ENCODE measurements around the gene NBAS. TPM values are rescaled to one million over a fixed set of nuclear protein-coding genes. Genes with fewer than 3 reads are reported as not detected.

Gene NBAS
- polyA plus RNA-seq, 1 donor (not counting 4 experiments of a cell fraction or from before 2014, with no cell fraction given), result 27.9 TPM

GRCh38 chr2:15275346-15275745 lies 285.8 kb downstream of the NBAS start:
- dilution Hi-C loops (cut with MboI; ENCODE audit: extremely low pct_ligation_motif_present, low sequenced_read_pairs), result no loop called here
- Histone ChIP-seq H4K20me1 (ENCODE audit: control insufficient read depth, extremely low read depth, insufficient read depth, low read length) (no peaks in the 10 kb centered on the region), H3K4me3 (ENCODE audit: control insufficient read depth in 2 of 3, extremely low read depth in 1 of 3, insufficient read depth in 2 of 3, low read depth in 1 of 3, low read length in 3 of 3) (no peak overlapping the region), H3K36me3 (ENCODE audit: control insufficient read depth in 2 of 2, extremely low read depth in 1 of 2, insufficient read depth in 2 of 2, low read length in 2 of 2) (no peaks in the 10 kb centered on the region), H3K4me1 (ENCODE audit: control insufficient read depth, extremely low read depth, insufficient read depth, low read length) (no peaks in the 10 kb centered on the region), H2AFZ (ENCODE audit: control insufficient read depth, low read length) (no peak overlapping the region), H3K4me2 (ENCODE audit: control insufficient read depth, extremely low read depth, insufficient read depth, low read depth, low read length) (no peak overlapping the region), H3K9ac (ENCODE audit: control insufficient read depth, extremely low read depth, insufficient read depth, low read length) (no peak overlapping the region), H3K9me3 (ENCODE audit: control insufficient read depth, low read depth, low read length) (no peaks in the 10 kb centered on the region), H3K27me3 (ENCODE audit: control insufficient read depth, extremely low read depth, insufficient read depth, low read length) (no peaks in the 10 kb centered on the region), H3K9me1 (ENCODE audit: control insufficient read depth, extremely low read depth, insufficient read depth, low read length) (no peaks in the 10 kb centered on the region), H3K79me2 (ENCODE audit: control insufficient read depth, insufficient read depth, low read length) (no peaks in the 10 kb centered on the region), H3K27ac (ENCODE audit: control insufficient read depth, insufficient read depth, low read length) (no peak overlapping the region)
- DNase-seq (ENCODE audit: low read depth, low spot score) (no peak), FAIRE-seq (no peak)
- TF ChIP-seq EZH2 (IDR thresholded peaks at IDR 0.05; ENCODE audit: low read length) (no peak), CTCF (optimal IDR thresholded peaks at IDR 0.05 in 1 of 3, IDR thresholded peaks at IDR 0.05 in 1 of 3, conservative IDR thresholded peaks at IDR 0.05 in 1 of 3; ENCODE audit: extremely low read depth in 1 of 3, insufficient read depth in 2 of 3, low read length in 3 of 3) (no peak)

DNA sequence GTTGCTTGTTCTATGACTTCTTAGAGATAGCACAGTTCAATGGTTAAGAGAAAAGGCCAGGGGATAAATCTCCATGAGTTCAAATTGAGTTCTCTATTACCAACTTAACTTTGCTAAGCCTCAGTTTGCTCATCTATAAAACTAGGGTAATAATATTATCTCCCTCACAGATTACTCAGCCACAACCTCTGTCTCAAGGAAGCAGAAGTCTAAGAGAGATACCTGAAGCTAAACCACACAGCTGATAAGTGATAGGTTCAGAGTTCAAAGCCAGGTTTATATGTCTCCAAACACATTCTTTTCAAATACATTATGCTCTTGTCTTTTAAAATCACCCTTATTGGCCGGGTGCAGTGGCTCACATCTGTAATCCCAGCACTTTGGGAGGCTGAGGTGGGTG lies 287.7 kb downstream of the NBAS start:
- Histone ChIP-seq H3K79me2 (ENCODE audit: control insufficient read depth, insufficient read depth, low read length) (no peaks in the 10 kb centered on the region), H3K9ac (ENCODE audit: control insufficient read depth, extremely low read depth, insufficient read depth, low read length) (no peak overlapping the region), H3K9me3 (ENCODE audit: control insufficient read depth, low read depth, low read length) (no peaks in the 10 kb centered on the region), H2AFZ (ENCODE audit: control insufficient read depth, low read length) (no peak overlapping the region), H3K4me1 (ENCODE audit: control insufficient read depth, extremely low read depth, insufficient read depth, low read length) (no peaks in the 10 kb centered on the region), H3K27ac (ENCODE audit: control insufficient read depth, insufficient read depth, low read length) (no peak overlapping the region), H3K36me3 (ENCODE audit: control insufficient read depth in 2 of 2, extremely low read depth in 1 of 2, insufficient read depth in 2 of 2, low read length in 2 of 2) (no peaks in the 10 kb centered on the region), H3K27me3 (ENCODE audit: control insufficient read depth, extremely low read depth, insufficient read depth, low read length) (no peaks in the 10 kb centered on the region), H3K4me3 (ENCODE audit: control insufficient read depth in 2 of 3, extremely low read depth in 1 of 3, insufficient read depth in 2 of 3, low read depth in 1 of 3, low read length in 3 of 3) (no peak overlapping the region), H3K9me1 (ENCODE audit: control insufficient read depth, extremely low read depth, insufficient read depth, low read length) (no peaks in the 10 kb centered on the region), H3K4me2 (ENCODE audit: control insufficient read depth, extremely low read depth, insufficient read depth, low read depth, low read length) (no peak overlapping the region), H4K20me1 (ENCODE audit: control insufficient read depth, extremely low read depth, insufficient read depth, low read length) (no peaks in the 10 kb centered on the region)
- no peak for DNase-seq (ENCODE audit: low read depth, low spot score)
- dilution Hi-C loops (cut with MboI; ENCODE audit: extremely low pct_ligation_motif_present, low sequenced_read_pairs), result no loop called here
- no peak for FAIRE-seq
- TF ChIP-seq CTCF (optimal IDR thresholded peaks at IDR 0.05 in 1 of 3, IDR thresholded peaks at IDR 0.05 in 1 of 3, conservative IDR thresholded peaks at IDR 0.05 in 1 of 3; ENCODE audit: extremely low read depth in 1 of 3, insufficient read depth in 2 of 3, low read length in 3 of 3), result no peak
- no peak for TF ChIP-seq EZH2 (IDR thresholded peaks at IDR 0.05; ENCODE audit: low read length)

All from keratinocyte (primary cell).